Measurements from ENCODE around the gene ZNF98. TPM values are rescaled to one million over a fixed set of nuclear protein-coding genes. Genes with fewer than 3 reads are reported as not detected.

The ZNF98 gene
- total and polyA plus RNA-seq, 2 of the 8 experiments (the other 6 are each of a cell fraction or from before 2014, with no cell fraction given): not detected

- TF ChIP-seq CTCF (IDR thresholded peaks at IDR 0.05; ENCODE audit: control extremely low read depth in 1 of 3, insufficient read depth in 1 of 3, low read depth in 1 of 3, low read length in 3 of 3) (no peak), SAP30 (IDR thresholded peaks at IDR 0.05; ENCODE audit: insufficient read depth, insufficient replicate concordance, low read length) (no peak), SP4 (IDR thresholded peaks at IDR 0.05; ENCODE audit: low read length) (no peak)
These were observed 349 bp downstream of the ZNF98 start (continued) for GRCh38 chr19:22421797-22422196.

Measured in H1 (cell line).